Thoracic aorta endothelial cell (primary cell): ENCODE results near the gene TCP11. TPM values are rescaled to one million over a fixed set of nuclear protein-coding genes. Genes with fewer than 3 reads are reported as not detected.

Source experiments
- small RNA-seq: library from RNA; depleted of rRNA; stranded (forward); fragments of <200 nt; gene quantifications from one replicate; pipeline ENCODE3, GENCODE V24; 2012
- total RNA-seq: library from RNA; depleted of rRNA; stranded (reverse); fragments of >200 nt; gene quantifications from 2 replicates; pipeline ENCODE4 v1.2.3, GENCODE V29; 2012

Gene TCP11
- total RNA-seq: 0.07 TPM in 1 of 2 replicates, not detected in the other

GRCh38 chr6:35141007-35141655 is at the start of gene TCP11:
Gene TCP11 (minus strand): TSS chr6:35141339. CDS start chr6:35140870, 469 bp downstream.

Small RNAs within 50 kb of the gene (small RNA-seq; reads per million reads assigned to genes)
- gene AL138721.1: not detected

Other genes starting within 250 kb of the TCP11 start
- gene SCUBE3, start 72.6 kb upstream of the TCP11 start, total RNA-seq: 0.40 and 0.72 TPM in 2 replicates
- 13.2 and 17.4 TPM in 2 replicates for gene ZNF76, start 118.4 kb upstream of the TCP11 start, total RNA-seq
- gene DEF6, start 156.5 kb upstream of the TCP11 start, total RNA-seq: 0.13 and 0.65 TPM in 2 replicates
- gene PPARD, start 201.2 kb upstream of the TCP11 start, total RNA-seq: 5.2 and 6.6 TPM in 2 replicates